Cerebellar nuclear complex (tissue), 1 donor: ENCODE measurements around the gene BTBD18.
A peak's percentile ranks its signal among the peaks of the same experiment; 100 is the strongest.

Source experiments
- DNase-seq, 2 experiments: peaks; one replicate each; lab custom pipeline; 2025; lab: John Stamatoyannopoulos, UW

BTBD18 gene, protein sequence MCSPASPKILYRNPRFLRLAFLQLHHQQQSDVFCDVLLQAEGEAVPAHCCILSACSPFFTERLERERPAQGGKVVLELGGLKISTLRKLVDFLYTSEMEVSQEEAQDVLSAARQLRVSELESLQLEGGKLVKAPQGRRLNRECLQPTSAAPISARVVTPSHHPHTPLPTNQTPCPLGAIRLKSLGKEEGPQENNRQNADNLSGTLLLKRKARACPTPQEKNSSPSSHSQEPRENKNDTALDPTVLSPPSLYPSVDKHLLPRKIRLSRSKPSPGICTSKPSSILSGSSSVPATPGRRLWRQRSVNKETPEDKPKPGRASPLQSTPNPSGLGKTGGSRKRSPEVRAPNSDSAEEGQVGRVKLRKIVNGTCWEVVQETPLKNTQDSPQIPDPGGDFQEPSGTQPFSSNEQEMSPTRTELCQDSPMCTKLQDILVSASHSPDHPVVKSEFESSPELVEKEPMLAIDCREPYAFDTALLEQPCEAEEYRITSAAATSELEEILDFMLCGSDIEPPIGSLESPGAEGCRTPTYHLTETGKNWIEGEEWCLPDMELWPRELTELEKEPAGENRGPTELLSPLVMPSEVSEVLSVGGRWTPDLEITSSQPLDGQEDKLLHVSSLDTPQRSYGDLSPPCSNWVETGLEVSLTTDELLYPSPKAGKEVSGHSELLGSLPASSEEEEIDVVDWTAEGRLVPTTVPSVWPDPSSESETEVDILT

GRCh38 chr11:57751676-57752253, at the start of gene BTBD18:
Gene BTBD18 (minus strand): TSS chr11:57751819. CDS start chr11:57751188, 631 bp downstream.
- DNase-seq: no peak

- no peak for DNase-seq
These were observed 49.5 kb upstream of the BTBD18 start for GRCh38 chr11:57801183-57801485.

DNA sequence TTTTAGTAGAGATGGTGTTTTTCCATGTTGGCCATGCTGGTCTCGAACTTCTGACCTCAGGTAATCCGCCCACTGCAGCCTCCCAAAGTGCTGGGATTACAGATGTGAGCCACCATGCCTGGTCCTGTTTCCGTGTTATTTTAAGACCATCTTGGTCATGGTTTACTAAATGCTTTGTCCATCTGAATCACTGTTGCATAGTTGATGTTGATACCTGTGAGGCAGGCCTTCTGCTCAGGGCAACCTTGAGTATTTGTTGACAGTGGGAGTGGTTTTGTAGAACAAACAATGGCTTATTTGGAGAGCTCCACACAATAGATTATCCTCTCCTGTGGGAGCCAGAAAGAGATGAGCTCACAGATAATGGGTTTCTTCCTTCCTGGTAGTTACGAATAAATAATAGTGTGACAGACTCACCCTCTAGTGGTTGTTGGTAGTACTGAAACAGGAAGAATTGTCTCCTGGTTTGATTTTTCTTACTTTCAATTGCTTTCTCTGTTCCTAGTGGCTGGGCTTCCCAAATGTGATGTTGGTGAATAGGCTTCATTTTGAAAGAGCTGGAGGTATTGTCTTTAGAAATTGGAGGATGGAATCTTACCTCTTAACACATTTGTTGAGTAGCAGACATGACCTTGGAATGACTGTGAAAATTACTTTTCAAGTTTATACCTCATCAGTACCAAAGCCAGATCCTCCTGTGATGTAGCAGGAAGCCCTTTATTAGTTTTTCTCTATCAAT, 49.0 kb upstream of the BTBD18 start:
- peak in 1 of 2 experiments; percentile 33 for DNase-seq

DNA sequence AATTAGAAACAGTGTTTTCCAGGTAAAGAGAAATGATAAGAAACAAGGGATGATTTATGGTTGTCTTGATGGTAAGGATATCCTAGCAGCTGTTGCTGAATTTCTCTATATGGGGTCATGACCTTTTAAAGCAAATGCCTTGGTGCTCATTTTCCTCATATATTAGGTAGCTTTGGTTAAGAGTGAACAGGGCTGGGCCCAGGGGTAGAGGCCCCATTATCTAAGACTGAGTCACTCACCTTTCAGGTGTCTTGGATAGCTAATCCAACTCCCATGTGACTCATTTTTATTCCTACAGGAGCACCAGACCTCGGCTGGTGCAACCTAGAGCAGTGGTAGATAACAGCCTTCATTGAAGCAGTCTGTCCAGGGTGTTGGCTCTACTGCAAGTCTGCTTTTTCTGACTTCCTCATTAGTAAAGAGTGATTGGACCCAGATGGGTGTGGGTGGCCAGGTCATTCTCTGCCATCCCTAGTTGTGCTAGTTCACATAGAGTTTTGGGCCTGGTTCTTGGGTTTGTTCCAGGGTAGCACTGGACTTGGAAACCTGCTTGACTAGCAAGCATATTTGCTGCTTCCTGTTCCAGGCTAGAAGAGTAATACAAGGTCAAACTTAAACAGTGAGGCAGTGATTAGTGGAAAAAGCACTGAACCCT, 47.4 kb upstream of the BTBD18 start:
- DNase-seq: no peak

DNA sequence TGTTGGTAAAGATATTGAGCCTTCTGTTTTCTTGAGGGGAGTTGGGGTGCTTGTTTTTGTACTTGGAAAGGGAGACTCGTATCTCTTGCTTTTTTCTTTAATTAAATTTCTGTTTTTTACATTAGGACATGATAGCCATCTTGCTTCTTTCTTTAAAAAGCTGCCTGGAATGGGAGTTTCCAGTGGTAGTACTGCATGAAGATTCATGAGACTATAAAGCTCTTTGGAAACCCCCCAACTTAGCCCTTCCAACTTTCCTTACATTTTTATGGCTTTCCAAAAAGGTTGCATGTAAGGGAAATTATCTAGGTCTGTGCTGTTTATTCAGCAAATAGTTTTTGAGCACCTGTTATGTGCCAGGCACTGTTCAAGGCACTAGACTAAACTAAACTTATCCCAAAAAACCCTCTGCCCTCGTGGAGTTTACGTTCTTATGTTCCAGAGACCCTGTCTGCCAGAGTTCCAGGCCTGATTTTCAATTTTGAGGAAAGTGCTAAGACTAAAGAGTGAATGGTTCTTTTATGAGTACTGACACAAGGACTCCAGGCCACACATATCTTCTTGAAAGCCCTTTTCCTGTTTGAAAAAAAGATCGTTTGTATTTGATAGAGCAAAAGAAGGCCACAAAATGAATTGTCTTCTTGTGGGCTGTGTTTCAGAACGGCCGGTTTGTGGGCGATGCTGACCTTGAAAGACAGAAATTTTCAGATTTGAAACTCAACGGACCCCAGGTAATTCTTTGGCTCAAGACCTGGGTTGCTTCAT, 41.9 kb upstream of the BTBD18 start:
- DNase-seq: no peak

- DNase-seq: no peak
These were observed 41.3 kb upstream of the BTBD18 start for GRCh38 chr11:57792870-57793269.

DNA sequence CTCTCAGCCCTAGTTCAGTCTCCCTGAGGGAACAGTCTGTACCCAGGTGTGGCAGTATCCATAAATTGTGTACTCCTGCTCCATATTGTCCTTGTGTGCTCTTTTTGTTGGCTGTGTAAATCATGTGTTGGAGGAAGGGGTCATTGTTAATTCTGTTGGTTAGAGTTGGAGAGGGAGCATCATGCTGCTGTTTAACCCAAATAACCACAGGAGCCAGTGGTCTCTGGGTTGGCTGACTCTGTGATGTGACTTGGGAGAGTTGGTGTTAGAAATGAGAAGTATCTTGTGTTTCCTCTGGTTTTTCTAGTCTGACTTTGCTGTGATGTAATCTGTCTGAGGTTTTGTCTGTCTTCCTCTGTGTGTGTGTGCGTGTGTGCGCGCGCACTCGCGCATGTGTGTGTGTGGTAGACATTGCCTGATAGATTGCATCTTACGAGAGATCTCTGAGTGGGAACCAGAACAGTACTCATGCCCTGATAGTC, 40.5 kb upstream of the BTBD18 start:
- DNase-seq: no peak

DNA sequence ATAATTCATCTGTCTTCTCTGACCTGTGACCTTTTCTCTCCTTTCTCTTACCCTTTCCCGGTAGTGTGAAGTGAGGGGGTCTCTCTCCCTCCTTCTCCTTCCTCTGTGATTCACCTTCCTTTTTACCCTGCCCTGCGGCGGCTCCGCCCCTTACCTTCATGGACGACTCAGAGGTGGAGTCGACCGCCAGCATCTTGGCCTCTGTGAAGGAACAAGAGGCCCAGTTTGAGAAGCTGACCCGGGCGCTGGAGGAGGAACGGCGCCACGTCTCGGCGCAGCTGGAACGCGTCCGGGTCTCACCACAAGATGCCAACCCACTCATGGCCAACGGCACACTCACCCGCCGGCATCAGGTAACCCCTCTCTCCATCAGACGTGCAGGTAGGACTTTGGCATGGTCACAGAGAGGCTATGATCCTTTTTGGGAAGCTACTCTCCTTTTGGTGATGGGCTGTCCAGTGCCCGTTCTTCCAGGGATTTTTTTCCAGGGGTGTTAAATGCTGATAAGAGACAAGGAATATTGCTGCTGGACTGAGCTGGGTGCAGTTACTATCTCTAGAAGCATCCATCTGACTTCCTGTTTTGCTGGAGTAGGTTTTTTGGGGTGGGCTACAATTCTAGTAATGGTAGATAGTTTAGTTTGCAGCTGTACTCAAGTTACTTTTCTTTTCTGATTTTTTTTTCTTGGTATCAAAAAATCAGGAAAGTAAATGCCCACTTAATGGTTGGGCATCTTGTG, 39.9 kb upstream of the BTBD18 start:
- no peak for DNase-seq

DNA sequence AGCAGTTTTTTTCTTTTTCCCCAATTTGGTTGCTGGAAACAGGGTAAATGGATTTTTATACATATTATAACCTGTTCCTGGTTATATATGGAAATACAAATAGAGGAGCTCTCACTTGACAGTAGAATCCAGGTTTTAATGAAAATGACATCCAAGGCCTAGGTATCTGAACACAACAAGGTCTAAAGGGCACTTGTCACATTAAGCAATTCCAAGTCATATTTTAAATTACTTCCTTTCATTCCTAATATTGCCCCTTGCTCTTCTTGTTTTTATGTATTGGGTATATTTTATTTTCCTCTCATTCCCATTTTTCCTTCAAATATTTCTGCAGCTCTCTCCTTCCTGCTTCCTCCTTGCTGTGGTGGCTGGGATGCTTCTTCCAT, 37.1 kb upstream of the BTBD18 start:
- DNase-seq: no peak

- DNase-seq: no peak
These were observed 36.5 kb upstream of the BTBD18 start for GRCh38 chr11:57787920-57788702.

- no peak for DNase-seq
These were observed 35.5 kb upstream of the BTBD18 start for GRCh38 chr11:57787006-57787604.

DNA sequence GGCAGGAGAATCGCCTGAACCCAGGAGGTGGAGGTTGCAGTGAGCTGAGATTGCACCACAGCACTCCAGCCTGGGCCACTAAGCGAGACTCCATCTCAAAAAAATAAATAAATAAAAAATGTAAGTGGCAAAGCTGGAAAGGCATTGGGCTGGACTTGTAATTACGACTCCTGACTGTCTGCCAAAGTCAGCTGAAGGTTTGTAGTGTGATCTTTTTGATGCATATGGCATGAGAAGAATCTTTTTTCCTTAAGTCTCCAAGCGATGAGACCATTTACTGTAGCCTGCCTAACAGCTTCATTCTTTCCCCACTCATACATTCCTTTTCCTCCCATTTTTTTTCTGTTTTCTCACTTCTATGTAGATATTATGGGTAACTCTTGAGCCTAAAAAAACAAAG, 34.8 kb upstream of the BTBD18 start:
- no peak for DNase-seq

DNA sequence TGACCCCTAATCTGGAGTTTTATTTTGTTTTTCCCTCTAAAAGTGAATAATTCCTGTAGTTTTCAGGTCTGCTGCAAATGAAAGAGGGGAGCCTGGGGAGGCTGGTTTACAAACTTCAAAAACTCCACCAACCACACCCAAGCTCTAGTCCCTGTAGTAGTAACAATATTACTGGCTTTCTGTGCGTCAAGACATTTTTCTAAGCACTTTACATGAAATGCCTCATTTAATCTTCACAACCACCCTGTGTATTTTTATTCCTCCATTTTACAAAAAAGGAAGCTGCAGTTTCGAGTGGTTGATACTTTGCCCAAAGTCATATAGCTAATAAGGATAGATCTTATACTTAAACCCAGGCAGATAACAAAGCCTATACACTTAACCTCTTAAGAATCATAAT, 33.5 kb upstream of the BTBD18 start:
- no peak for DNase-seq

DNA sequence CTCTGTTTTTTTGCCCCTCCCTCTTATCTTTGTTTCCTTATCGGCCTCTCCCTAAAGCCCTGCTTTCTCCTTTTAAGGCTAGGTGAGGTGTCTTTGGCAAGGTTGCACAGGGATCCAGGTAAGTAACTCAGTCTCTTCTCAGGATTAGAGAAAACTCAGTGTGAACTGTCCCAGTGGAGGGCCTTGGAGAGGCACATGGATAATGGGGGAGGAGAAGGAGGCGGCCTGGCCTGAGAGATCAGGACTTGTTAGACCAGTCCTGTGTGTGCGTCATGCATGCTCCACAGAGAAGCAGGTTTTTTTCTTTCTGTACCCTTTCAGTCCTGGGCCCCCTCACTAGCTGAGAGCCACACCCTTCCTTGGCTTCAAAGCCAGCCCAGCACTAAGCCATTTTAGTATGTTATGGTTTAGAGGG, 29.9 kb upstream of the BTBD18 start:
- no peak for DNase-seq

GRCh38 chr11:57779276-57779675, 27.7 kb upstream of the BTBD18 start:
- no peak for DNase-seq

- DNase-seq: no peak
These were observed 26.9 kb upstream of the BTBD18 start for GRCh38 chr11:57778318-57779037.

GRCh38 chr11:57777969-57778317, 26.3 kb upstream of the BTBD18 start:
- DNase-seq: no peak

GRCh38 chr11:57776577-57777210, 25.1 kb upstream of the BTBD18 start:
- no peak for DNase-seq
